HFFc6 (cell line): ENCODE measurements around the gene CAMK4. TPM values are rescaled to one million over a fixed set of nuclear protein-coding genes. Genes with fewer than 3 reads are reported as not detected.
"Not testable (repeated sequence)": the region's sequence is repeated elsewhere in the genome, so short reads cannot be mapped to it uniquely, and the experiment has no call there.

Experiments used
- DNase-seq: peaks from one replicate; pipeline ENCODE4 v3.0.0-alpha.2; 2018
- H3K27ac Mint-ChIP-seq: 2 replicates; pipeline ENCODE4 v1.8.0; 2020; ENCODE audit warnings: mild to moderate bottlenecking, mixed read lengths
- H3K27me3 Mint-ChIP-seq: 2 replicates; pipeline ENCODE4 v1.8.0; 2021; ENCODE audit warnings: mild to moderate bottlenecking, moderate library complexity, mixed read lengths; ENCODE audit not compliant: insufficient read depth
- H3K36me3 Mint-ChIP-seq: 2 replicates; pipeline ENCODE4 v1.8.0; 2021; ENCODE audit warnings: low read depth, mixed read lengths
- H3K4me1 Mint-ChIP-seq: 2 replicates; pipeline ENCODE4 v1.8.0; 2020; ENCODE audit warnings: low read depth, mixed read lengths
- H3K4me3 Mint-ChIP-seq: 2 replicates; pipeline ENCODE4 v1.8.0; 2020; ENCODE audit warnings: mild to moderate bottlenecking, moderate library complexity, mixed read lengths
- H3K9me3 Mint-ChIP-seq: 2 replicates; pipeline ENCODE4 v1.8.0; 2020; ENCODE audit warnings: mild to moderate bottlenecking, mixed read lengths
- CTCF ChIP-seq: fragments of 200-600 bp; sonication (generic); IDR thresholded peaks from 2 replicates; pipeline ENCODE4 v1.5.0; 2021; ENCODE audit warnings: antibody characterized with exemption, mild to moderate bottlenecking
- total RNA-seq, 6 experiments: library from RNA; stranded (reverse); fragmentation: NEBNext Ultra II Directional; extraction: Animal tissue kit (Norgen Biotek cat#: 25700); gene quantifications; 2 replicates in 1 of 6; 3 replicates in 5 of 6; pipeline ENCODE4 v1.2.3, GENCODE V29; 2021

Gene CAMK4
- total RNA-seq, 6 experiments from 2014 or later: 3.8 to 5.7 (median 4.4) TPM

GRCh38 chr5:111295649-111296048 is 71.5 kb downstream of the CAMK4 start:
- no peak for DNase-seq
- no peaks in the 10 kb centered on the region for H3K9me3 Mint-ChIP-seq
- no peak overlapping the region for H3K27ac Mint-ChIP-seq
- H3K4me3 Mint-ChIP-seq: no peak overlapping the region
- no peak for TF ChIP-seq CTCF
- H3K4me1 Mint-ChIP-seq: no peaks in the 10 kb centered on the region
- H3K27me3 Mint-ChIP-seq: no peaks in the 10 kb centered on the region
- H3K36me3 Mint-ChIP-seq: no peaks in the 10 kb centered on the region

GRCh38 chr5:111296570-111296969 is 72.4 kb downstream of the CAMK4 start:
- Mint-ChIP-seq H3K27me3 (no peaks in the 10 kb centered on the region), H3K36me3 (no peaks in the 10 kb centered on the region), H3K4me3 (no peak overlapping the region), H3K9me3 (no peaks in the 10 kb centered on the region), H3K4me1 (no peaks in the 10 kb centered on the region), H3K27ac (no peak overlapping the region)
- DNase-seq: no peak
- TF ChIP-seq CTCF: no peak

GRCh38 chr5:111299067-111299481 is 74.9 kb downstream of the CAMK4 start:
- H3K9me3 Mint-ChIP-seq: no peaks in the 10 kb centered on the region
- no peak for DNase-seq
- no peak for TF ChIP-seq CTCF
- H3K4me1 Mint-ChIP-seq: no peaks in the 10 kb centered on the region
- H3K27ac Mint-ChIP-seq: no peak overlapping the region
- no peak overlapping the region for H3K4me3 Mint-ChIP-seq
- no peaks in the 10 kb centered on the region for H3K27me3 Mint-ChIP-seq
- no peaks in the 10 kb centered on the region for H3K36me3 Mint-ChIP-seq

GRCh38 chr5:111299831-111300432 is 75.7 kb downstream of the CAMK4 start:
- no peaks in the 10 kb centered on the region for H3K36me3 Mint-ChIP-seq
- TF ChIP-seq CTCF: no peak

GRCh38 chr5:111301264-111301663 is 77.1 kb downstream of the CAMK4 start:
- H3K27me3 Mint-ChIP-seq: no peaks in the 10 kb centered on the region
- no peak for DNase-seq
- TF ChIP-seq CTCF: no peak

More at GRCh38 chr5:111299831-111300432, 75.7 kb downstream of the CAMK4 start:
- no peaks in the 10 kb centered on the region for H3K9me3 Mint-ChIP-seq
- no peaks in the 10 kb centered on the region for H3K27me3 Mint-ChIP-seq
- no peak overlapping the region for H3K27ac Mint-ChIP-seq
- no peak overlapping the region for H3K4me3 Mint-ChIP-seq
- no peaks in the 10 kb centered on the region for H3K4me1 Mint-ChIP-seq
- no peak for DNase-seq

GRCh38 chr5:111302043-111302442 is 77.9 kb downstream of the CAMK4 start:
- DNase-seq: not testable (repeated sequence)

More at GRCh38 chr5:111301264-111301663, 77.1 kb downstream of the CAMK4 start:
- Mint-ChIP-seq H3K36me3 (no peaks in the 10 kb centered on the region), H3K27ac (no peak overlapping the region), H3K4me1 (no peaks in the 10 kb centered on the region), H3K4me3 (no peak overlapping the region), H3K9me3 (no peaks in the 10 kb centered on the region)

More at GRCh38 chr5:111302043-111302442, 77.9 kb downstream of the CAMK4 start:
- H3K4me3 Mint-ChIP-seq, H3K27ac Mint-ChIP-seq, H3K9me3 Mint-ChIP-seq, H3K27me3 Mint-ChIP-seq, H3K36me3 Mint-ChIP-seq, H3K4me1 Mint-ChIP-seq: not testable (repeated sequence)
